Measurements from ENCODE around the gene CATSPER3. TPM values are rescaled to one million over a fixed set of nuclear protein-coding genes. Genes with fewer than 3 reads are reported as not detected.

Gene CATSPER3
- total and polyA plus RNA-seq, 3 donors from 2014 or later: 11.8 to 56.6 (median 21.7) TPM

DNA sequence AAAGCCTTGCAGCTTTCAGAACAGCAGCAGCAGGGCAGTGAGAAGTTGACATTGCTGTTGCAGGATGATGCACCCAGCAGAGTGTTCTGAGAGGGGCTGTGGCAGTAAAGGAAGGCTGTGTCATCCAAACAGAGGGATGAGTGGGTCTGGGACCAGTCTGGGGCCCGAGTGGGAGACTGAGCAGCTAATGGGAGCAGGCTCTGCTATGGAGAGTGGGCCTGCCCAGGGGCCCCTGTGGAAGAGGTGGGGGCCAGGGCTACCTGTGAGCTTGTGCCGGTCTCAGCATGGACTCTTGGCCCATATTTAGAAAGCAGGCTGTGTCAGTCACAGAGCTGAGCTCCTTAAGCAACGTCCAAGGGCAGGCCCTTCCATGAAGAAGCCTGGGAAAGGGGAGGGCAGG lies 92.3 kb downstream of the CATSPER3 start:
- H3K27ac ChIP-seq: no peak overlapping the region
- intact Hi-C loops (cut with DNase I; ENCODE audit: low total_unique reads): no loop called here
- no peak for TF ChIP-seq POLR2A (IDR thresholded peaks at IDR 0.05)
- TF ChIP-seq, protein P1, sequence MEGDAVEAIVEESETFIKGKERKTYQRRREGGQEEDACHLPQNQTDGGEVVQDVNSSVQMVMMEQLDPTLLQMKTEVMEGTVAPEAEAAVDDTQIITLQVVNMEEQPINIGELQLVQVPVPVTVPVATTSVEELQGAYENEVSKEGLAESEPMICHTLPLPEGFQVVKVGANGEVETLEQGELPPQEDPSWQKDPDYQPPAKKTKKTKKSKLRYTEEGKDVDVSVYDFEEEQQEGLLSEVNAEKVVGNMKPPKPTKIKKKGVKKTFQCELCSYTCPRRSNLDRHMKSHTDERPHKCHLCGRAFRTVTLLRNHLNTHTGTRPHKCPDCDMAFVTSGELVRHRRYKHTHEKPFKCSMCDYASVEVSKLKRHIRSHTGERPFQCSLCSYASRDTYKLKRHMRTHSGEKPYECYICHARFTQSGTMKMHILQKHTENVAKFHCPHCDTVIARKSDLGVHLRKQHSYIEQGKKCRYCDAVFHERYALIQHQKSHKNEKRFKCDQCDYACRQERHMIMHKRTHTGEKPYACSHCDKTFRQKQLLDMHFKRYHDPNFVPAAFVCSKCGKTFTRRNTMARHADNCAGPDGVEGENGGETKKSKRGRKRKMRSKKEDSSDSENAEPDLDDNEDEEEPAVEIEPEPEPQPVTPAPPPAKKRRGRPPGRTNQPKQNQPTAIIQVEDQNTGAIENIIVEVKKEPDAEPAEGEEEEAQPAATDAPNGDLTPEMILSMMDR (IDR thresholded peaks at IDR 0.05): no peak
- DNase-seq: no peak
- H3K9me3 ChIP-seq: no peaks in the 10 kb centered on the region
- WGBS, 2 donors: 76 to 82% methylated on average over 3 of the region's 3 CpGs
- H3K4me3 ChIP-seq: no peak overlapping the region
- H3K27me3 ChIP-seq: no peaks in the 10 kb centered on the region
- H3K4me1 ChIP-seq: no peaks in the 10 kb centered on the region
- no peaks in the 10 kb centered on the region for H3K36me3 ChIP-seq (ENCODE audit: low read depth, missing control alignments)

DNA sequence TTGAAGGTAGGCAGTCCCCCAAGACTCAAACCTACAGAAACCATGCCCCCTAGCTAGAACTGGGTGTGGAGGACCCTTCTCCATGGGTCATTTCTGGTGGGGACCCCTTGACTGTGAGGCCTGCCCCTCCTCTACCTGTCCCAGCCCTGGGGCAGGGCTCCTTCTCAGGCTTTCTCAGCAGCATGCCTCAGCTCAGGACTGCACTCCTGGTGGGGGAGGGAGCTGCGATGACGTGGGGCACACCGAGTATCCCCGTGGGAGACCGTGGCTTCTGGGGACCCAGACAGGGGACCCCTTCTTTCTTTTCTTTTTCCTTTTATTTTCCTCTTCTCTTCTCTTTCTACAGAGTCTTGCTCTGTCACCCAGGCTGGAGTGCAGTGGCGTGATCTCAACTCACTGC lies 93.3 kb downstream of the CATSPER3 start:
- Histone ChIP-seq H3K4me3 (no peak overlapping the region), H3K27me3 (no peaks in the 10 kb centered on the region), H3K27ac (no peak overlapping the region), H3K4me1 (no peaks in the 10 kb centered on the region), H3K9me3 (no peaks in the 10 kb centered on the region), H3K36me3 (ENCODE audit: low read depth, missing control alignments) (no peaks in the 10 kb centered on the region)
- intact Hi-C loops (cut with DNase I; ENCODE audit: low total_unique reads): no loop called here
- 91 to 94% methylated on average over 4 to 6 of the region's 6 CpGs for WGBS, 2 donors
- no peak for DNase-seq
- TF ChIP-seq, protein P1 (IDR thresholded peaks at IDR 0.05): no peak
- no peak for TF ChIP-seq POLR2A (IDR thresholded peaks at IDR 0.05)

MicroRNAs within 50 kb of the gene (microRNA counts, 767-probe panel; counts per million panel counts)
- microRNA hsa-miR-4461: 0 to 152 counts per million in 2 donors

Small RNA genes within 50 kb of the gene (microRNA-seq; reads per million reads assigned to microRNA genes)
- gene MIR4461 (ENCODE audit: borderline number of aligned reads in 2 of 2, borderline replicate concordance in 1 of 2): 0 reads per million in 2 donors

Small RNA genes within 50 kb of the gene (small RNA-seq; reads per million reads assigned to genes)
- gene MIR4461: 0 reads per million in 2 donors
- gene MTND3P25: 0 reads per million in 2 donors
- gene MTND4LP30: 0 reads per million in 2 donors

Other genes starting within 250 kb of the CATSPER3 start
- gene CAMLG, start 229.4 kb upstream of the CATSPER3 start, total RNA-seq: 10 to 100 TPM; 36.9 to 53.2 TPM
- 102 TPM for gene CAMLG, start 229.4 kb upstream of the CATSPER3 start, polyA plus RNA-seq (ENCODE audit: insufficient read depth, low read depth, low replicate concordance)
- 10 to 100 TPM; 53.0 to 59.5 TPM for gene DDX46, start 209.1 kb upstream of the CATSPER3 start, total RNA-seq
- gene DDX46, start 209.1 kb upstream of the CATSPER3 start, polyA plus RNA-seq (ENCODE audit: insufficient read depth, low read depth, low replicate concordance): 22.4 TPM
- 10 to 100 TPM; 48.1 to 53.6 TPM for gene C5orf24, start 121.9 kb upstream of the CATSPER3 start, total RNA-seq
- 34.6 TPM for gene C5orf24, start 121.9 kb upstream of the CATSPER3 start, polyA plus RNA-seq (ENCODE audit: insufficient read depth, low read depth, low replicate concordance)
- gene TXNDC15, start 93.5 kb upstream of the CATSPER3 start, total RNA-seq: 10 to 100 TPM; 47.8 to 68.1 TPM
- gene TXNDC15, start 93.5 kb upstream of the CATSPER3 start, polyA plus RNA-seq (ENCODE audit: insufficient read depth, low read depth, low replicate concordance): 64.2 TPM
- 10 to 100 TPM; 13.4 to 17.6 TPM for gene PCBD2, start 62.8 kb upstream of the CATSPER3 start, total RNA-seq
- 5.9 TPM for gene PCBD2, start 62.8 kb upstream of the CATSPER3 start, polyA plus RNA-seq (ENCODE audit: insufficient read depth, low read depth, low replicate concordance)
- 1 to 10 TPM; 3.0 to 4.1 TPM for gene PITX1, start 66.3 kb downstream of the CATSPER3 start, total RNA-seq
- gene PITX1, start 66.3 kb downstream of the CATSPER3 start, polyA plus RNA-seq (ENCODE audit: insufficient read depth, low read depth, low replicate concordance): 3.6 TPM